Measurements from ENCODE around the gene UBE2L3. TPM values are rescaled to one million over a fixed set of nuclear protein-coding genes. Genes with fewer than 3 reads are reported as not detected.

The UBE2L3 gene
- total and polyA plus RNA-seq, 2 of the 8 experiments (the other 6 are each of a cell fraction or from before 2014, with no cell fraction given) = 63.5 to 90.0 TPM

- Histone ChIP-seq H3K79me2 (ENCODE audit: control insufficient read depth in 1 of 2, insufficient read depth in 2 of 2, low read length in 2 of 2) (peaks cover 19 to 92% of the 10 kb centered on the region in 2 experiments), H3K23me2 (ENCODE audit: low read depth, low read length) (no peaks in the 10 kb centered on the region), H4K91ac (replicated peaks; ENCODE audit: insufficient read length, low read length) (no peak overlapping the region), H4K5ac (ENCODE audit: insufficient read length, low read depth, low read length) (no peak overlapping the region), H3K23ac (ENCODE audit: insufficient read length) (no peak overlapping the region), H2BK120ac (replicated peaks; ENCODE audit: low read depth, low read length) (no peak overlapping the region), H2AFZ (ENCODE audit: low read length) (no peak overlapping the region), H3K18ac (ENCODE audit: extremely low read depth, low read length) (no peak overlapping the region), H3K9ac (replicated peaks in 1 of 4; ENCODE audit: extremely low read depth in 1 of 4, low read depth in 3 of 4, low read length in 3 of 4) (no peak overlapping the region), H3K36me3 (ENCODE audit: control insufficient read depth in 2 of 4, insufficient read depth in 4 of 4, low read length in 3 of 4) (peaks cover 0 to 8% (median 1%) of the 10 kb centered on the region in 4 experiments; a peak in 3 of 8 replicates), H3K4me2 (ENCODE audit: insufficient read depth in 1 of 2, low read depth in 2 of 2, low read length in 2 of 2) (no peak overlapping the region), H3K14ac (ENCODE audit: insufficient read length) (no peak overlapping the region), H2BK12ac (ENCODE audit: low read depth, low read length) (no peak overlapping the region), H2AK5ac (ENCODE audit: low read depth, low read length) (no peak overlapping the region), H3K4ac (replicated peaks; ENCODE audit: insufficient read length, low read depth, low read length) (no peak overlapping the region), H2BK15ac (ENCODE audit: low read length) (no peak overlapping the region), H2BK5ac (ENCODE audit: low read depth, low read length) (no peak overlapping the region), H3K56ac (replicated peaks; ENCODE audit: insufficient read length, low read depth, low read length) (no peak overlapping the region), H3K4me3 (ENCODE audit: extremely low read depth in 1 of 4, insufficient read depth in 2 of 4, low read depth in 3 of 4, low read length in 4 of 4) (no peak overlapping the region), H3K79me1 (ENCODE audit: low read depth, low read length) (peaks cover 25% of the 10 kb centered on the region), H4K8ac (ENCODE audit: extremely low read depth, insufficient read depth, low read length) (no peak overlapping the region), H3K4me1 (replicated peaks in 1 of 4; ENCODE audit: control insufficient read depth in 3 of 4, insufficient read depth in 4 of 4, low read length in 3 of 4) (no peaks in the 10 kb centered on the region), H4K20me1 (replicated peaks in 1 of 2; ENCODE audit: control insufficient read depth in 1 of 2, insufficient read depth in 2 of 2, low read length in 2 of 2) (peaks cover 41 to 52% of the 10 kb centered on the region in 2 experiments), H3K27ac (ENCODE audit: low read depth, low read length) (no peak overlapping the region), H3K27me3 (replicated peaks in 1 of 4; ENCODE audit: control insufficient read depth in 3 of 4, extremely low read depth in 1 of 4, insufficient read depth in 3 of 4, low read length in 3 of 4) (no peaks in the 10 kb centered on the region), H3K9me3 (ENCODE audit: insufficient read depth in 2 of 2, low read depth in 1 of 2, low read length in 1 of 2) (no peaks in the 10 kb centered on the region), H2BK20ac (ENCODE audit: low read length) (no peak overlapping the region)
- FAIRE-seq = no peak
- ChIA-PET POLR2A (ENCODE audit: partially characterized antibody) (interaction anchor here (0.9 to 1.4 kb wide), 4 partner anchors 10 to 39 kb away, joined by 3 to 4 read pairs (median 4); no protein-coding TSS in a partner anchor), CTCF (ENCODE audit: partially characterized antibody) (interaction anchor here (0.7 to 2.8 kb wide), 7 partner anchors 9 to 53 kb away, joined by 3 to 10 read pairs (median 4); partner anchors contain the start of gene YDJC)
- 91% methylated on average over 4 of the region's 4 CpGs; no CpG with 5 or more reads in 1 of the 2 experiments for WGBS, 2 experiments (ENCODE audit: extremely low coverage in 1 of 2, insufficient coverage in 1 of 2, insufficient read length in 1 of 2, insufficient replicate concordance in 2 of 2, low coverage in 1 of 2, low lambda C conversion rate in 2 of 2, missing lambda C conversion rate in 1 of 2)
- no peak for DNase-seq (ENCODE audit: low read depth in 1 of 2, low spot score in 2 of 2)
- TF ChIP-seq JUND (IDR thresholded peaks at IDR 0.05; ENCODE audit: low read length) (no peak), NANOG (IDR thresholded peaks at IDR 0.05; ENCODE audit: insufficient read depth, low read depth, low read length, poor library complexity, severe bottlenecking) (no peak), RNF2 (IDR thresholded peaks at IDR 0.05; ENCODE audit: borderline replicate concordance, low read depth, low read length, missing control alignments, poor library complexity, severe bottlenecking) (no peak), GABPA (IDR thresholded peaks at IDR 0.05; ENCODE audit: borderline replicate concordance, insufficient read depth, low read length) (no peak), KDM1A (IDR thresholded peaks at IDR 0.05; ENCODE audit: borderline replicate concordance, low read length) (no peak), SP1 (IDR thresholded peaks at IDR 0.05; ENCODE audit: low read depth, low read length) (no peak), EP300 (IDR thresholded peaks at IDR 0.05; ENCODE audit: borderline replicate concordance in 1 of 2, low read depth in 2 of 2, low read length in 2 of 2) (no peak), TEAD4 (IDR thresholded peaks at IDR 0.05; ENCODE audit: low read depth, low read length) (no peak), TCF12 (IDR thresholded peaks at IDR 0.05; ENCODE audit: low read depth, low read length) (no peak), POLR2A (IDR thresholded peaks at IDR 0.05; ENCODE audit: control extremely low read depth in 1 of 2, low read depth in 2 of 2, low read length in 2 of 2) (no peak), ZNF274 (IDR thresholded peaks at IDR 0.05; ENCODE audit: borderline replicate concordance, extremely low read depth, low read length) (no peak), SP2 (IDR thresholded peaks at IDR 0.05; ENCODE audit: low read length) (no peak)
Observed at GRCh38 chr22:21587803-21588611, 20.5 kb downstream of the UBE2L3 start.
